ENCODE measurements around the gene ALPK1. TPM values are rescaled to one million over a fixed set of nuclear protein-coding genes. Genes with fewer than 3 reads are reported as not detected.

The ALPK1 gene
- total and polyA plus RNA-seq, 2 of the 4 experiments (the other 2 are of a cell fraction), result 3.3 to 7.9 TPM

DNA sequence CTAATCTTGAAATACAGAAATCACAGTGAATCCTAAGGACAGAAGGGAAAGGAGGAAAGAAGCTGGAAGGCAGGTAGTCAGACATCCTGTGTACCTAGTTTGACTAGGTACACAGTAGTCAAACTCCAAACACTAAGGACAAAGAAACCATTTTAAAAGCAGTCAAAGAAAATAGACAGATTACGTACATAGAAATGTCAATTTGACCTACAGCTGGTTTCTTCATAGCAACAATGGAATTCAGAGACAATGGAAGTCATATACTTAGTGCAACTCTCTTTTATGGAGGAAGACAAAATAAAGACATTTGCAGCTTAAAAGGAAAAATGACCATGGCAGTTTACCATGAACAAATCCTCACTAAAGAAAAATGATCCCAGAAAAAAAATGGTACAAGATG lies 139.8 kb downstream of the ALPK1 start:
- Histone ChIP-seq H4K20me1 (ENCODE audit: insufficient read depth, low read length) (no peaks in the 10 kb centered on the region), H4K91ac (ENCODE audit: insufficient read depth, low read depth, low read length) (no peak overlapping the region), H3K79me1 (ENCODE audit: low read depth in 1 of 2, low read length in 2 of 2) (no peaks in the 10 kb centered on the region), H2AK9ac (replicated peaks; ENCODE audit: low read depth, low read length, poor library complexity) (no peak overlapping the region), H2BK5ac (ENCODE audit: low read depth, low read length, poor library complexity, severe bottlenecking) (no peak overlapping the region), H3K9me3 (ENCODE audit: control insufficient read depth, insufficient read depth, low read length) (no peaks in the 10 kb centered on the region), H3K27ac (ENCODE audit: insufficient read depth, low read length) (no peak overlapping the region), H2BK20ac (ENCODE audit: low read depth, low read length) (no peak overlapping the region), H4K8ac (ENCODE audit: low read depth in 2 of 2, low read length in 2 of 2) (no peak overlapping the region), H2AK5ac (ENCODE audit: low read depth, low read length) (no peak overlapping the region), H2AFZ (replicated peaks; ENCODE audit: low read length, poor library complexity) (no peak overlapping the region), H3K27me3 (ENCODE audit: control insufficient read depth, insufficient read depth, low read length) (no peaks in the 10 kb centered on the region), H3K23ac (ENCODE audit: low read depth, low read length) (no peak overlapping the region), H3K56ac (ENCODE audit: extremely low read depth, insufficient read depth, low read length) (no peak overlapping the region), H2BK120ac (ENCODE audit: low read depth, low read length) (no peak overlapping the region), H3K36me3 (ENCODE audit: control insufficient read depth, insufficient read depth, low read length) (no peaks in the 10 kb centered on the region), H4K5ac (ENCODE audit: low read depth, low read length) (no peak overlapping the region), H3K18ac (ENCODE audit: low read depth, low read length) (no peak overlapping the region), H2BK15ac (ENCODE audit: low read depth, low read length) (no peak overlapping the region), H3K4me3 (ENCODE audit: insufficient read depth, low read depth, low read length) (no peak overlapping the region), H3K9ac (ENCODE audit: low read depth, low read length) (no peak overlapping the region), H3K4me1 (ENCODE audit: control insufficient read depth, insufficient read depth, low read length) (no peaks in the 10 kb centered on the region), H3K4me2 (ENCODE audit: low read depth, low read length) (no peak overlapping the region), H3K4ac (ENCODE audit: low read depth, low read length) (no peak overlapping the region), H3K9me1 (ENCODE audit: insufficient read depth, low read length) (no peaks in the 10 kb centered on the region), H3K14ac (replicated peaks; ENCODE audit: low read depth, low read length) (no peak overlapping the region)
- dilution Hi-C loops (cut with HindIII; ENCODE audit: low sequenced_read_pairs, unreplicated experiment), result no loop called here
- WGBS, 2 experiments (ENCODE audit: extremely low coverage in 2 of 2, insufficient read length in 1 of 2), result no CpG with 5 or more reads among the region's 1 CpG
- ChIA-PET CTCF (no interaction called here), POLR2A (ENCODE audit: unreplicated experiment) (no interaction called here)
- in situ Hi-C loops (cut with MboI; ENCODE audit: low sequenced_read_pairs), result no loop called here
- BruUV-seq (replicated peaks), result no TSS peak
- no peak for DNase-seq
- no peak for TF ChIP-seq RFX5 (IDR thresholded peaks at IDR 0.05; ENCODE audit: low read depth, low read length)
- no peak for TF ChIP-seq FOS (IDR thresholded peaks at IDR 0.05; ENCODE audit: low read depth, low read length)
- TF ChIP-seq, protein P1, sequence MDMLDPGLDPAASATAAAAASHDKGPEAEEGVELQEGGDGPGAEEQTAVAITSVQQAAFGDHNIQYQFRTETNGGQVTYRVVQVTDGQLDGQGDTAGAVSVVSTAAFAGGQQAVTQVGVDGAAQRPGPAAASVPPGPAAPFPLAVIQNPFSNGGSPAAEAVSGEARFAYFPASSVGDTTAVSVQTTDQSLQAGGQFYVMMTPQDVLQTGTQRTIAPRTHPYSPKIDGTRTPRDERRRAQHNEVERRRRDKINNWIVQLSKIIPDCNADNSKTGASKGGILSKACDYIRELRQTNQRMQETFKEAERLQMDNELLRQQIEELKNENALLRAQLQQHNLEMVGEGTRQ (IDR thresholded peaks at IDR 0.05; ENCODE audit: low read depth, low read length), result no peak
- TF ChIP-seq MAFK (IDR thresholded peaks at IDR 0.05; ENCODE audit: low read depth, low read length), result no peak
- no peak for TF ChIP-seq RAD21 (IDR thresholded peaks at IDR 0.05; ENCODE audit: low read length)
- no peak for TF ChIP-seq BHLHE40 (IDR thresholded peaks at IDR 0.05; ENCODE audit: low read depth, low read length)
- no peak for TF ChIP-seq RCOR1 (IDR thresholded peaks at IDR 0.05; ENCODE audit: insufficient replicate concordance, low read length)
- TF ChIP-seq, protein P2, sequence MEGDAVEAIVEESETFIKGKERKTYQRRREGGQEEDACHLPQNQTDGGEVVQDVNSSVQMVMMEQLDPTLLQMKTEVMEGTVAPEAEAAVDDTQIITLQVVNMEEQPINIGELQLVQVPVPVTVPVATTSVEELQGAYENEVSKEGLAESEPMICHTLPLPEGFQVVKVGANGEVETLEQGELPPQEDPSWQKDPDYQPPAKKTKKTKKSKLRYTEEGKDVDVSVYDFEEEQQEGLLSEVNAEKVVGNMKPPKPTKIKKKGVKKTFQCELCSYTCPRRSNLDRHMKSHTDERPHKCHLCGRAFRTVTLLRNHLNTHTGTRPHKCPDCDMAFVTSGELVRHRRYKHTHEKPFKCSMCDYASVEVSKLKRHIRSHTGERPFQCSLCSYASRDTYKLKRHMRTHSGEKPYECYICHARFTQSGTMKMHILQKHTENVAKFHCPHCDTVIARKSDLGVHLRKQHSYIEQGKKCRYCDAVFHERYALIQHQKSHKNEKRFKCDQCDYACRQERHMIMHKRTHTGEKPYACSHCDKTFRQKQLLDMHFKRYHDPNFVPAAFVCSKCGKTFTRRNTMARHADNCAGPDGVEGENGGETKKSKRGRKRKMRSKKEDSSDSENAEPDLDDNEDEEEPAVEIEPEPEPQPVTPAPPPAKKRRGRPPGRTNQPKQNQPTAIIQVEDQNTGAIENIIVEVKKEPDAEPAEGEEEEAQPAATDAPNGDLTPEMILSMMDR (conservative IDR thresholded peaks at IDR 0.05; ENCODE audit: low read depth, low read length), result no peak
- TF ChIP-seq CHD1 (IDR thresholded peaks at IDR 0.05; ENCODE audit: low read depth, low read length), result no peak
- TF ChIP-seq CEBPB (IDR thresholded peaks at IDR 0.05; ENCODE audit: low read depth, low read length), result no peak
- TF ChIP-seq, protein P3, sequence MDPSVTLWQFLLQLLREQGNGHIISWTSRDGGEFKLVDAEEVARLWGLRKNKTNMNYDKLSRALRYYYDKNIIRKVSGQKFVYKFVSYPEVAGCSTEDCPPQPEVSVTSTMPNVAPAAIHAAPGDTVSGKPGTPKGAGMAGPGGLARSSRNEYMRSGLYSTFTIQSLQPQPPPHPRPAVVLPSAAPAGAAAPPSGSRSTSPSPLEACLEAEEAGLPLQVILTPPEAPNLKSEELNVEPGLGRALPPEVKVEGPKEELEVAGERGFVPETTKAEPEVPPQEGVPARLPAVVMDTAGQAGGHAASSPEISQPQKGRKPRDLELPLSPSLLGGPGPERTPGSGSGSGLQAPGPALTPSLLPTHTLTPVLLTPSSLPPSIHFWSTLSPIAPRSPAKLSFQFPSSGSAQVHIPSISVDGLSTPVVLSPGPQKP (IDR thresholded peaks at IDR 0.05; ENCODE audit: borderline replicate concordance, low read depth, low read length), result no peak
- no peak for TF ChIP-seq MAZ (IDR thresholded peaks at IDR 0.05; ENCODE audit: borderline replicate concordance, low read depth, low read length)
- ATAC-seq (ENCODE audit: low read depth), result no peak
- intact Hi-C loops (cut with micrococcal nuclease), result loop anchor here (2.0 kb wide), 1 partner anchor 14 kb away; no protein-coding TSS in a partner anchor
